Fibroblast of mammary gland (primary cell): Measurements from ENCODE around the gene IL5.
A peak's percentile ranks its signal among the peaks of the same experiment; 100 is the strongest.

ENCODE experiments used
- DNase-seq: peaks from one replicate; pipeline ENCODE4 v3.0.0-alpha.2; 2010; ENCODE audit warnings: low read depth
- H3K4me3 ChIP-seq: 2 replicates; pipeline ENCODE4 v1.5.1; 2011; ENCODE audit warnings: low read depth, mild to moderate bottlenecking, low read length, moderate library complexity; ENCODE audit not compliant: control insufficient read depth
- TF ChIP-seq, protein P1 (sequence below): conservative IDR thresholded peaks from 2 replicates; pipeline ENCODE4 v1.5.1; 2011; ENCODE audit warnings: low read depth, low read length, inconsistent platforms; ENCODE audit not compliant: control insufficient read depth, insufficient read depth

Gene IL5

DNA sequence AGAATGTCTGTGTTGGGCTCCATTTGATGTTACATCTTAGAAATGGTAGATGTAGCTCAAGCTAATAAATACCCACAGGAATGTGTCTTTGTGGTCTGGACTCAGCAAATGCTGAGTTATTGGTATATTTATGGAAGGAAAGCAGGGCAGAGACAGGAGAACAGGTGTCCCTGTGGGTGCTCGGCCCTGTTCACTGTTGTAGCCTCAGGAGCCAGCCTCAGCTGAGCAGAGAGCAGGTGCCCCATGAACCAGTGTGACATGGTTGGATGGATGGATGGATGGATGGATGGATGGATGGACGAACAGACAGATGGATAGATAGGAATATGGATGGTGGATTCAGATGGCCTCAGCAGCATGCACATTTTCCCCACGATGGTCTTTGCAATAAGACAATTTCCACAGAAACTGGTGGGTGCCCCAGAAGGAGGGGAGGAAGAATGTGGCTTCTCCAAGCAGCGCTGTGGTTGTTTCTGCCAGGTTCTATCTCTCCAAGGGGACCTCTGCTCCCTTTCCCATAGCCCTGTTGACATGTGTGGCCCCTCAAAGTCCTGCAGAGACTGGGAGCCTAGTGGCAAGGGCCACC lies 44.5 kb downstream of the IL5 start:
- DNase-seq: no peak
- TF ChIP-seq, protein P1, sequence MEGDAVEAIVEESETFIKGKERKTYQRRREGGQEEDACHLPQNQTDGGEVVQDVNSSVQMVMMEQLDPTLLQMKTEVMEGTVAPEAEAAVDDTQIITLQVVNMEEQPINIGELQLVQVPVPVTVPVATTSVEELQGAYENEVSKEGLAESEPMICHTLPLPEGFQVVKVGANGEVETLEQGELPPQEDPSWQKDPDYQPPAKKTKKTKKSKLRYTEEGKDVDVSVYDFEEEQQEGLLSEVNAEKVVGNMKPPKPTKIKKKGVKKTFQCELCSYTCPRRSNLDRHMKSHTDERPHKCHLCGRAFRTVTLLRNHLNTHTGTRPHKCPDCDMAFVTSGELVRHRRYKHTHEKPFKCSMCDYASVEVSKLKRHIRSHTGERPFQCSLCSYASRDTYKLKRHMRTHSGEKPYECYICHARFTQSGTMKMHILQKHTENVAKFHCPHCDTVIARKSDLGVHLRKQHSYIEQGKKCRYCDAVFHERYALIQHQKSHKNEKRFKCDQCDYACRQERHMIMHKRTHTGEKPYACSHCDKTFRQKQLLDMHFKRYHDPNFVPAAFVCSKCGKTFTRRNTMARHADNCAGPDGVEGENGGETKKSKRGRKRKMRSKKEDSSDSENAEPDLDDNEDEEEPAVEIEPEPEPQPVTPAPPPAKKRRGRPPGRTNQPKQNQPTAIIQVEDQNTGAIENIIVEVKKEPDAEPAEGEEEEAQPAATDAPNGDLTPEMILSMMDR: no peak
- no peak overlapping the region for H3K4me3 ChIP-seq

DNA sequence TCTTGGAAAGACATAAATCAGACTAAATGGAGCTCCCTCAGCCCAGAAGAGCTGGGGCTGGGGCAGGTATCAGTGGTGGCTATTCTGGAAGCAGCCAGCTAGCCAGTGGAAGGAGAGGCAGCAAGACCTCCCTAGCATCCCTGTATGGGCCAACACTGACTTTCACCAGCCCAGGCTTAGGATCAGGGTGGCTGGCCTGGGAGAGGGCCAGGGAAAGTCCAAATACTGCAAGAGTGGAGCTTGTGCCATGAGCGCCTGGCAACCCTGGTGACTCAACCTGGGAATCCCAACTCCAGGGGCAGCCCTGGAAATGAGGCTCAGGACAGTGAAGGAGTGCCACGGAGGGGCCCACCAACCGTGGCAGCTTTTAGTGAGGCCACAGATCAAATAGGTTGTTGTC lies 45.2 kb downstream of the IL5 start:
- TF ChIP-seq, protein P1: no peak
- DNase-seq: peak; percentile 43
- H3K4me3 ChIP-seq: no peak overlapping the region

DNA sequence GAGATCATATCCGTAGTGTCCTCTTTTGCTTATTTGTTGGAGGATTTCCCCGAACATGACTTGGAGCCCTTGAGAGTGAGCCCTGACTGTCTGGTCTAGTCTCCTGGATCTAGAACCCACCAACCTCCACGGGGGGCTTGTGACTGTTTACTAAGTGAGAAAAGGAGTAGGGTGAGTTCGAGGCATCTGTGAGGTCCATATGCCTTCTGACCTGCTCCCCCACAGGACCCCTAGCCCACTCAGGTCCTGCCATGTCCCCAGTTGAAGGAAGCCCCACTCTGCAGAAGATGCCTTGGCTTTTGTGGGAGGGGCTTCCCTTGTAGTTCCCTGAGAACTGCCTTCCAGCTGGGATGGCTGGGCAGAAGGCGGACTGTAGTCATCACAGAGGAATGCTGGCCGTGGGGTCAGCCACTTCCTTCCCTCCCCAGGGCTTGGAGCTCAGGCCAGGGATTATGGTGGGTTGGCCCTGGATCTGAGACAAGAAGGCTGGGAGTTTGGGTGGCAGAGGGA lies 45.8 kb downstream of the IL5 start:
- DNase-seq: peak; percentile 90
- H3K4me3 ChIP-seq: peak overlapping the region; percentile 67
- TF ChIP-seq, protein P1: no peak

DNA sequence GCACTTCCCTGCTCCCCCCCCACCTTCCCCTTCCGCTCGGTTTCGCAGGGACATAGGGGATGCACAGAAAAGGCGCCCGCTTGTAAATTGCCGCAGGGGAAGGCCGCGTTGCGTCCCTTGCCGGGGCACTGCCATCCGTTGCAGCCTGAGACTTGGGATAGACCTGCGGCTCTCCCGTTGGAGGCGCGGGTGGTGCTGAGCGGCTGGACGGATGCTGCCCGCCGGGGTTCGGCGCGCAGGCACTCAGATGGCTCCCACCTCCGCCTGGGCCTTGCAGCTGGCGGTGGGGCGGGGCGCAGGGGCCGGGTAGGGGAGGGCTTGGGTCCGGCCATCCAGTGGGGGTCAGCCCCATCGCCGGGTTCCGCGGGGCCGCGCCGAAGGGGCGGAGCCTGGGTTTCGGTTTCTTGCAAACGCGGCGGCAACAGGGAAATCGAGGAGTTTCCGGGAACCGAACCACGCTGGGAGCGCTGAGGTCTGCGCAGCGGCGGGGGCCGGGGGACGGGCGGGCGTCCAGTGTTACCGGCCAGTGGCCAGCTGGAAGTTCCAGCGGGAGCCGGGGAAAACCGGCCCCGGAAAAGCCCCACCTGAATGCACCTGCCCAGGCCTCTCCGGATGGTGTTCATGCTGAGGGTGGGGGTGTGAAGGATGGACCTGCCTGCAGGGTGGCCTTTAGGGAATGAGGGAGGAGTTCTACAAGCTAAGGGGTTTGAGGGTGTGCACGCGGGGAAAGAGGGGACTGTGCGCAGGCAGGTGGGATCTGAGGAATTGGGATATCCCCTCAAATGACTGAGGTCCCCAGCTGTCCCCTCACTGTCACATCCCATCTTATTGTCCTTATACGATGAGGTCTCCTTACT lies 46.5 kb downstream of the IL5 start:
- peak overlapping the region; percentile 67 for H3K4me3 ChIP-seq
- TF ChIP-seq, protein P1: no peak
- peak; percentile 81 for DNase-seq

DNA sequence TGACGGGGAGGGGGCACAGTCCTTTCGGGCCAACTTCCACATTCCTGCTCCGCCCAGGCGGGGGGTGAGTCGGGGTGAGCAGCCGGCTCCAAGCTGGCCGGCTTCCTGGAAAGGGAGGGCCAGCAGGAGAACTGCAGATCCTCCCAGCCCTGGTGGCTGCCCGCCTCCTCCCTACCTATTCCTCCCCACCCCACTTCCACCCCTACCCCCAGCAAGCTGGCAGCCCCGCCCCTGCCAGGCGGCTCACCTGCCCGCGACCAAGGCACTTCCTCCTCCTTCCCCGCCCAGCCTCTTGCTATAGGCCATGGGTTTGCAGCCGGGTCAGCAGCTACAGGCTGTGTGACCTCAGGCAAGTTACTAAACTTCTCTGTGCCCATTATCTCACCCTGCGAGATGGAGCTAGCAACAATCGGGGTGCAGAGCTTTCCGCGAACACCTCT lies 47.1 kb downstream of the IL5 start:
- H3K4me3 ChIP-seq: peak overlapping the region; percentile 67
- TF ChIP-seq, protein P1: no peak
- DNase-seq: peak; percentile 80

DNA sequence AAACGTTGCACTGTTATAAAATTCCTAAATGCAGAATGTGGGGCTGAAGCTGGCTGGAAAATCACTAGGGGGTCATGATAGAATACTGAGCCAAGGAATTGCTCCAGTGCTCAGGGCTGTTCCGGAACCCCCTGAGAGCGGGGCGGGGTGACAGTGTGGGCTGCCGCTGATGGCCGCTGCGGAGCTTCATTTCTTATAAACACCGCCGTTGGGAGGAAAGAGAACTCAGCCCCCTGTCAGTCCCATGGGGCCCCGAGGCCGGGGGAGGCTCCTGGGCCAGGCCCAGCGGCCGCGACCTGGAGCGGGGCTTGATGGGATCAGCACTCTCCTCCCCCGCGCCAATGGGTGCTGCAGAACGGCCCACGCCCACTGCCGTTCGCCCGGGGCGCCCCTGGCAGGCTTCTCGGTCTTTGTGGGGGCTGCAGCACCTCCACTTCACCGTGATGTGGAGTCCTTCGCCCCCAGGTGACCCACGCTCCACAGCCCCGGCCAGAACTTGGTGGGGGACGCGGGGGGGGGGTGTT lies 47.6 kb downstream of the IL5 start:
- peak overlapping the region; percentile 67 for H3K4me3 ChIP-seq
- peak; percentile 90 for DNase-seq
- TF ChIP-seq, protein P1: no peak
